PC-3 (cell line): ENCODE results near the gene PCCA.

Experiments
- CTCF ChIP-seq: fragments of 300-600 bp; sonication (generic); conservative IDR thresholded peaks from 2 replicates; pipeline ENCODE4 v1.5.1; 2017; ENCODE audit warnings: antibody characterized with exemption, low read depth, mild to moderate bottlenecking, low read length
- EZH2 ChIP-seq: fragments of 300-600 bp; sonication (generic); IDR thresholded peaks from one replicate; pipeline ENCODE4 v1.6.1; 2017; ENCODE audit warnings: antibody characterized with exemption, mild to moderate bottlenecking, low read length; ENCODE audit not compliant: unreplicated experiment
- EZH2phosphoT487 ChIP-seq: fragments of 300-600 bp; sonication (generic); IDR thresholded peaks from 2 replicates; pipeline ENCODE4 v1.6.1; 2018; ENCODE audit warnings: mild to moderate bottlenecking, antibody characterized with exemption, low read length, borderline replicate concordance

DNA sequence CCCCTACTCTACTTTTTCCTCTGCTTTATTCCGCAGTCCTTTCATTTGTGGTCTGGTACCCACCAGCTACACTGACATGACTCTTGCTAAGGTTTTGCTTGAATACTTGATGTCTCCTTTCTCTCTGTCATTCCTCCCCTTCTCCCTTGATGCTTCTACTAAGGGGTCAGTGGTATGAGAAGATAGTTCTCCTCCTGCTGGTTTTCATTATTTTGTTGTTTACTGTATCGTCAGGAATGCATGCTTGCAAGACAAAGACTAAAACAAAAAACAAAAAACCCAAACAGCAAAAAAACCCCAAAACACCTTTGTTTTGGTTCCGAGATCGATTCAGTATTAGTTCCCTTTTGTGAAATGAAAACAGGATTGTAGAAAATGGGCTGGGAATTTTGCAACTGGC lies 59.5 kb downstream of the PCCA start:
- TF ChIP-seq EZH2phosphoT487 (no peak), CTCF (no peak), EZH2 (no peak)
